RWPE1 (cell line): ENCODE results near the gene SDR39U1.

Source experiments
- CTCF ChIA-PET: fragments of 350-600 bp; sonication (Branson Sonifier 250); formaldehyde crosslinking; extraction: SDS; loops from one replicate; lab custom pipeline; 2021; lab: Yijun Ruan, JAX
- POLR2A ChIA-PET: fragments of 400-600 bp; formaldehyde crosslinking; extraction: SDS; loops from one replicate; lab custom pipeline; 2020; ENCODE audit warnings: antibody characterized with exemption; ENCODE audit not compliant: low non-redundant PET; lab: Yijun Ruan, JAX
- DNase-seq: peaks from one replicate; pipeline ENCODE4 v3.0.0; 2012; ENCODE audit warnings: low spot score
- H3K27ac ChIP-seq: fragments of 450-650 bp; 2 replicates; pipeline ENCODE4 v1.5.1; 2017
- TF ChIP-seq, protein P1 (sequence below): fragments of 450-650 bp; conservative IDR thresholded peaks from 2 replicates; pipeline ENCODE4 v1.5.1; 2017; ENCODE audit warnings: low read depth, mild to moderate bottlenecking

SDR39U1 gene

DNA sequence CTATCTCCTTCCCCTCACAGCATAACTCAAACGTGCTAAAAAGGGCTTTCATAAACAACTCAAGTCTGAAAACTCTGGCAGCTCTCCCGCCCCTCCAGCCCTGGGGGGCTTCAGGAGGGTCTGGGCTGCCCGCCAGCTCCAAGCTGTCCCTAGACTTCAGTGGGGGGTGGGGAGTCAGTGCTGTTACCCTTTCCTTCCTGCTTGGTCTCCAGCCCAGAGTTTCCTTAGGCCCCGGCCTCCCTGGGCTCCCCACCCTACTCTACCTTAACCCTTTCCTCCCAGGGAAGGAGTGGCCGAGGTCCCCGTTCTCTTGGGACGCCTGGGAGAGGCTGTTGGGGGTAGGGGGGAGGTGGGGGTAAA lies 44.3 kb downstream of the SDR39U1 start:
- ChIA-PET POLR2A (no interaction called here), CTCF (no interaction called here)
- H3K27ac ChIP-seq, result no peak overlapping the region
- DNase-seq, result no peak
- TF ChIP-seq, protein P1, sequence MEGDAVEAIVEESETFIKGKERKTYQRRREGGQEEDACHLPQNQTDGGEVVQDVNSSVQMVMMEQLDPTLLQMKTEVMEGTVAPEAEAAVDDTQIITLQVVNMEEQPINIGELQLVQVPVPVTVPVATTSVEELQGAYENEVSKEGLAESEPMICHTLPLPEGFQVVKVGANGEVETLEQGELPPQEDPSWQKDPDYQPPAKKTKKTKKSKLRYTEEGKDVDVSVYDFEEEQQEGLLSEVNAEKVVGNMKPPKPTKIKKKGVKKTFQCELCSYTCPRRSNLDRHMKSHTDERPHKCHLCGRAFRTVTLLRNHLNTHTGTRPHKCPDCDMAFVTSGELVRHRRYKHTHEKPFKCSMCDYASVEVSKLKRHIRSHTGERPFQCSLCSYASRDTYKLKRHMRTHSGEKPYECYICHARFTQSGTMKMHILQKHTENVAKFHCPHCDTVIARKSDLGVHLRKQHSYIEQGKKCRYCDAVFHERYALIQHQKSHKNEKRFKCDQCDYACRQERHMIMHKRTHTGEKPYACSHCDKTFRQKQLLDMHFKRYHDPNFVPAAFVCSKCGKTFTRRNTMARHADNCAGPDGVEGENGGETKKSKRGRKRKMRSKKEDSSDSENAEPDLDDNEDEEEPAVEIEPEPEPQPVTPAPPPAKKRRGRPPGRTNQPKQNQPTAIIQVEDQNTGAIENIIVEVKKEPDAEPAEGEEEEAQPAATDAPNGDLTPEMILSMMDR, result no peak

DNA sequence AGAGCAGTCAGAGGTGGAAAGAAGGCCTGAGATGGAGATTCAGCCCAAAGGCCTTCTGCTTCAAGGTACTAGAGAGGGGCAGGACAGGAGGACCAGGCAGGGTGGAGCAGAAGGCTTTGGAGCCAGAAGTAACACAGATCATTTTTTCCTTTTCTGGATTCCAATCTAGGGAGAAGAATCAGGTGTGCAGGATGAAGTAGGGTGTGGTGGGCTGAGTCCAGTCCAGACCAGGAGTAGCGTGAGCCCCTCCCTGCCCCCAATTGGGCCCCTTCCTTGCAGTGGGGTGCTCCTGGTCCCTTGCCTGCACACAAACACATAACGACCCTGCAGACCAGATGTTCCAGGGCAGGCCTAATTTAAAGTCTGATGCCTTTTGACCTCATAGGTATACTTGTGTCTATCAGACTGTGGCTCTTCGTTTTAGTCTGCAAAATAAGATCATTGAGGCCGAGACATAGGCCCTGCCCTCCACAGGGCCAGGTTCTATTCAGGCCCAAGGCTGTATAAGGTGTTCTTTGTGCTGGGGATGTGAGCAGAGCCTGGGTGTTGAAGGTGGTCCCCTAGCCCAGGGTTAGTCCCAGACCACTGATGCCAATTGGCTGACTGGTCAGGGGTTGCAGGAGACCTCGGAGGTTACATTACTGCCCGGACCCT lies 44.8 kb downstream of the SDR39U1 start:
- ChIA-PET CTCF (interaction anchor here (0.5 kb wide), 1 partner anchor 12 kb away, joined by 3 read pairs; no protein-coding TSS in a partner anchor), POLR2A (no interaction called here)
- TF ChIP-seq, protein P1, result no peak
- no peak overlapping the region for H3K27ac ChIP-seq
- no peak for DNase-seq

DNA sequence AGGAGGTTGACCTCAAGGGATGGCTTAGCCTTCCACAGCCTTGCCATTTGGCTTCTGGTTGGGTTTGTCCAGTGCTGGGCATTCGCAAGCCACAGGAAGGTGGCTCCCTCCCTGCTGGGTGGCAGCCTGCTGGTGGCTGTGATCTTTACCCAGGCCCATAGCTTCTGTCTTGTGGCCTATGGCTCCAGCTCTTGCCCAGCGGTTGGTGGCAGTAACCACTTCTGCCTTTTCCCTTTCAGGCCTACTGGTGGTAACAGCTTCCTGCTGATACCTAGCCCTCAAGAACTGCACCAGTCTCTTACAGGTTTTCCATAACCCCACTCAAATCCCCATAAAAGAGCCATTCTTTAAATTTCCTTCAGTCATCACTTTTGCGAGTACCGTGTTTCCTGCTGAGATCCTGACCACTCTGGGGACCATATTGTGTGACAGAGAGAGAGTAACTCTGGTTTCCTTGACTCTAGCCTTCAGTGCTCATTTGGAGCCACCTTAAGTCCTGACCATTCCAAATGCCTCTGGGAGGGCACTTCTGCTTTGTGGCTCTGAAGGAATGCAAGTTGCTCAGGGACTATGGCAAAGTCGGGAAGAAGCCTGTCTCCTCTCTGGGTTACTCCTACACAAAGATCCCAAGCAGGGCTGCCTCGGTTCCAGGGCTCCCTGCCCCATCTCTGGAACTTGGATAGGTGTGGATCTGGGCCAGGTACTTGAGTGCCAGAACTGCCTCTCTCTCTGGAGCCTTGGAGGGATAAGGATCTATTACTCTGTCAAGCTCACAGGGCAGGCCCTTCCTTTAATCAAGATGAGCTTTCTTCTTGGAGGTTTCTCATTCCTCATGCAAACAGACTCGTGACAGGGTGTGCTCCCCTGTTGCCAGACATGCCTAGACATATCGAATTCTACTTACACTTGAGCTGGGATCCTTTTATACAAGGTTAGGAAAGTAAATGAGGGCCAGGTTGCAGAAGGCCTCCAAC lies 46.7 kb downstream of the SDR39U1 start:
- peak overlapping the region; percentile 78 for H3K27ac ChIP-seq
- TF ChIP-seq, protein P1, result no peak
- ChIA-PET POLR2A (interaction anchor here (0.6 to 1.1 kb wide), 2 partner anchors 35 to 248 kb away, joined by 3 read pairs; no protein-coding TSS in a partner anchor), CTCF (interaction anchor here (1.2 kb wide), 1 partner anchor 13 kb away, joined by 3 read pairs; no protein-coding TSS in a partner anchor)
- no peak for DNase-seq

GRCh38 chr14:24394275-24394674 lies 48.3 kb downstream of the SDR39U1 start:
- H3K27ac ChIP-seq, result no peak overlapping the region
- no peak for DNase-seq
- POLR2A ChIA-PET, result no interaction called here
- CTCF ChIA-PET, result no interaction called here
- TF ChIP-seq, protein P1, result no peak

DNA sequence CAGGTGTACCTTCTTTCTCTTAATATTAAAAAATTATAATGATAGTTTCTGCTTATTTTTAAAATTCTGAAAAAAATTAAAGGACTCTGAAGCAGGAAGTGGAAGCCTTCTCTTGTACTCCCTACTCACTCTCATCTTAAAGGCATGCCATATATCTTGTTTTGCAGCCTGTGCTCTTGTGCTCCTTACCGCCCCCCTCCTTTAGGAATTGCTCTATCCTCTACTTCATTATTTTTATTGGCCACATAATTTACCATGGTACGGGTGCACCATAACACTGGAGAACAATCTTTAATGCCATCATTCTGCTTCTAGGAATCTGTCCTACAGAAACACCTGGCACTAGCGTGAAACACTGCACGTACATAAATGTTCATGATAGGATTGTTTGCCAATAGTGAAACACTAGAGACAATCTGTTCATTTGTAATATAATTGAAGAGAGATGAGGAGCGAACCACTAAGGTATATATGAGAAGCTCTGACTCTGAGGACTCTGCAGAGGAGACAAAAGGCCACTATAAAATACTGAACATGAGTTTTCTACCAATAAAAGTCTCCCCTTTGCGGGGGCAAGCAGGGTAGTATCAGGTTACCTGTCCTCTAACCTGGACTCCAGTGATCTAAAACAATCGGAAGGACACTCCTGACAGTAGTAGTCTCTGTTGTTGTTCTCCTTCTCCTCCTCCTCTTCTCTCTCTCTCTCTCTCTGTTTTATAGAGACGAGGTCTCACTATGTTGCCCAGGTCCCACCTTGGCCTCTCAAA lies 50.1 kb downstream of the SDR39U1 start:
- TF ChIP-seq, protein P1, result no peak
- DNase-seq, result peak; percentile 62
- CTCF ChIA-PET, result interaction anchor here (0.6 to 0.7 kb wide), 3 partner anchors 29 to 129 kb away, joined by 3 to 5 read pairs (median 3); partner anchors contain the start of gene TGM1
- H3K27ac ChIP-seq, result no peak overlapping the region
- POLR2A ChIA-PET, result no interaction called here
